ENCODE measurements around the gene LTF.

- no peak for TF ChIP-seq CTCF (IDR thresholded peaks at IDR 0.05)
- TF ChIP-seq POLR2A (IDR thresholded peaks at IDR 0.05), result no peak
Observed at GRCh38 chr3:46512191-46512749, 47.6 kb upstream of the LTF start.

All from testis (tissue), 2 donors.